Loucy (cell line): ENCODE data around the gene PLEK.

Experiments used
- EZH2phosphoT487 ChIP-seq: fragments of 200-600 bp; IDR thresholded peaks from 2 replicates; pipeline ENCODE4 v1.6.1; 2018; ENCODE audit warnings: antibody characterized with exemption, mild to moderate bottlenecking, moderate library complexity, borderline replicate concordance
- TF ChIP-seq, protein P1 (sequence below): fragments of 200-600 bp; sonication (generic); conservative IDR thresholded peaks from 2 replicates; pipeline ENCODE4 v1.5.1; 2014; ENCODE audit warnings: mild to moderate bottlenecking, antibody characterized with exemption, low read length

DNA sequence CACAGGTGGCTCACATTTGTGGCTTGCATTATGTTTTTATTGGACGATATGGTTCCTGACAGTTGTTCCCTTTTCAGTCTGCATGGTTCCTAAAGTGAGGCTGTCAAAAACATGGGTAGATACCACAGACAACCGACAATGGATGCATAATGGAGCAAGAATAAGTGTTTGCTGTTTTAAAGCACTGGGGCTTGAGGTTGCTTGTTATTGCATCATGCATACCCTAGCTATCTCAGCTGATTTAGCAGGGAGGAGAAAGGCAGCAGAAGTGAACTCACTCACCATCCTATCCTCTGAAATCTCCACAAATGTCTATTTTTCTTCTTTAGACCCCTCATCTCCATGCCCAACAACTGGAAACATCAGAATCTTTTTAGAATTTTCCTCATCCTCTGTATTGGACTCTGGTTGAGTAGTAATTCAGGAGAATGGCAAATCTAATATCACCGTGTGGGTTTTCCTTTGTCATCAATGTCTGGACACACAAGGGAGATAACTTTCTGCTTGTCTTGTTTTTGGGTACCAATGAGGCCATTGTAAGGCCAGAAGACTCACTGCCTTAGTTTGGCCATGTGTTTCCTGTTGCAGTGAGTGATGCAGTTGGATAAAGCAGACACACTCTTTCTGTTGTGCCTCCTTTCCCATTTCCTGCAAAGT is 55.3 kb downstream of the PLEK start:
- TF ChIP-seq, protein P1, sequence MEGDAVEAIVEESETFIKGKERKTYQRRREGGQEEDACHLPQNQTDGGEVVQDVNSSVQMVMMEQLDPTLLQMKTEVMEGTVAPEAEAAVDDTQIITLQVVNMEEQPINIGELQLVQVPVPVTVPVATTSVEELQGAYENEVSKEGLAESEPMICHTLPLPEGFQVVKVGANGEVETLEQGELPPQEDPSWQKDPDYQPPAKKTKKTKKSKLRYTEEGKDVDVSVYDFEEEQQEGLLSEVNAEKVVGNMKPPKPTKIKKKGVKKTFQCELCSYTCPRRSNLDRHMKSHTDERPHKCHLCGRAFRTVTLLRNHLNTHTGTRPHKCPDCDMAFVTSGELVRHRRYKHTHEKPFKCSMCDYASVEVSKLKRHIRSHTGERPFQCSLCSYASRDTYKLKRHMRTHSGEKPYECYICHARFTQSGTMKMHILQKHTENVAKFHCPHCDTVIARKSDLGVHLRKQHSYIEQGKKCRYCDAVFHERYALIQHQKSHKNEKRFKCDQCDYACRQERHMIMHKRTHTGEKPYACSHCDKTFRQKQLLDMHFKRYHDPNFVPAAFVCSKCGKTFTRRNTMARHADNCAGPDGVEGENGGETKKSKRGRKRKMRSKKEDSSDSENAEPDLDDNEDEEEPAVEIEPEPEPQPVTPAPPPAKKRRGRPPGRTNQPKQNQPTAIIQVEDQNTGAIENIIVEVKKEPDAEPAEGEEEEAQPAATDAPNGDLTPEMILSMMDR, result no peak
- no peak for TF ChIP-seq EZH2phosphoT487
